Fibroblast of lung (primary cell): Measurements from ENCODE around the gene PTX4. TPM values are rescaled to one million over a fixed set of nuclear protein-coding genes. Genes with fewer than 3 reads are reported as not detected.
A peak's percentile ranks its signal among the peaks of the same experiment; 100 is the strongest.
"Not testable (repeated sequence)": the region's sequence is repeated elsewhere in the genome, so short reads cannot be mapped to it uniquely, and the experiment has no call there.

Experiments used
- DNase-seq, 2 donors: peaks; one replicate each; pipeline versions ENCODE4 v3.0.0 to v3.0.0-alpha.2; 2010; ENCODE audit warnings: low read depth in 2 of 2
- H2AFZ ChIP-seq: 2 replicates; pipeline ENCODE4 v1.5.1; 2012; ENCODE audit warnings: low read length, control low read depth, inconsistent platforms
- H3K27ac ChIP-seq: 2 replicates; pipeline ENCODE4 v1.5.1; 2011; ENCODE audit warnings: low read length, control low read depth; ENCODE audit not compliant: insufficient read depth
- H3K27me3 ChIP-seq: 2 replicates; pipeline ENCODE4 v1.5.1; 2011; ENCODE audit warnings: mild to moderate bottlenecking, low read length; ENCODE audit not compliant: control insufficient read depth, insufficient read depth
- H3K36me3 ChIP-seq: 2 replicates; pipeline ENCODE4 v1.5.1; 2011; ENCODE audit warnings: low read length; ENCODE audit not compliant: control insufficient read depth, insufficient read depth
- H3K4me1 ChIP-seq: 2 replicates; pipeline ENCODE4 v1.5.1; 2011; ENCODE audit warnings: low read length; ENCODE audit not compliant: control insufficient read depth, insufficient read depth; ENCODE audit errors: extremely low read depth
- H3K4me2 ChIP-seq: 2 replicates; pipeline ENCODE4 v1.5.1; 2011; ENCODE audit warnings: low read length, control low read depth; ENCODE audit not compliant: insufficient read depth; ENCODE audit errors: extremely low read depth
- H3K4me3 ChIP-seq, 4 experiments: fragments of 200-600 bp in 1 of 4; sonication (generic) in 1 of 4; replicated peaks in 1 of 4; 2 replicates each; pipeline ENCODE4 v1.5.1; 2011 to 2016; ENCODE audit warnings: low read length in 4 of 4, low read depth in 3 of 4, mild to moderate bottlenecking in 3 of 4, control low read depth in 2 of 4, inconsistent platforms in 1 of 4, mixed read lengths in 1 of 4; ENCODE audit not compliant: insufficient read depth in 1 of 4; ENCODE audit errors: control extremely low read depth in 1 of 4
- H3K79me2 ChIP-seq: 2 replicates; pipeline ENCODE4 v1.5.1; 2012; ENCODE audit warnings: mild to moderate bottlenecking, low read length, inconsistent platforms; ENCODE audit not compliant: control insufficient read depth, insufficient read depth
- H3K9ac ChIP-seq: 2 replicates; pipeline ENCODE4 v1.5.1; 2011; ENCODE audit warnings: mild to moderate bottlenecking, low read length, control low read depth; ENCODE audit not compliant: insufficient read depth
- H3K9me3 ChIP-seq: 2 replicates; pipeline ENCODE4 v1.5.1; 2012; ENCODE audit warnings: low read depth, low read length; ENCODE audit not compliant: control insufficient read depth, insufficient read depth
- H4K20me1 ChIP-seq: 2 replicates; pipeline ENCODE4 v1.5.1; 2011; ENCODE audit warnings: low read length; ENCODE audit not compliant: control insufficient read depth, insufficient read depth; ENCODE audit errors: extremely low read depth
- CTCF ChIP-seq, 2 donors: IDR thresholded peaks in 1 of 2; conservative IDR thresholded peaks in 1 of 2; 1 replicate in 1 of 2; 2 replicates in 1 of 2; pipeline ENCODE4 v1.5.1; 2011 to 2012; ENCODE audit warnings: low read length in 2 of 2, control low read depth in 1 of 2, inconsistent platforms in 1 of 2, low read depth in 1 of 2, mild to moderate bottlenecking in 1 of 2
- EZH2 ChIP-seq: IDR thresholded peaks from 2 replicates; pipeline ENCODE4 v1.5.1; 2012; ENCODE audit warnings: low read length, control low read depth, mild to moderate bottlenecking; ENCODE audit errors: missing control alignments
- polyA plus RNA-seq, 2 donors: library from polyadenylated mRNA; depleted of rRNA in 1 of 2; stranded (reverse) in 1 of 2; unstranded in 1 of 2; fragments of >200 nt; gene quantifications; 2 replicates each; pipeline ENCODE4 v1.2.1, GENCODE V29; 2011 to 2012; ENCODE audit warnings: missing spikeins in 1 of 2
- total RNA-seq: library from RNA; depleted of rRNA; stranded (reverse); fragments of >200 nt; gene quantifications from 2 replicates; pipeline ENCODE4 v1.2.1, GENCODE V29; 2014

Gene PTX4
- total and polyA plus RNA-seq, 2 donors (not counting 1 experiment from before 2014, with no cell fraction given) = not detected

GRCh38 chr16:1481906-1482835 is 6.6 kb downstream of the PTX4 start:
- H3K4me1 ChIP-seq = no peaks in the 10 kb centered on the region
- H3K9me3 ChIP-seq = no peaks in the 10 kb centered on the region
- no peaks in the 10 kb centered on the region for H4K20me1 ChIP-seq
- no peak overlapping the region for H3K27ac ChIP-seq
- H3K27me3 ChIP-seq = peaks cover 2% of the 10 kb centered on the region
- no peak overlapping the region for H3K4me2 ChIP-seq
- TF ChIP-seq CTCF (conservative IDR thresholded peaks at IDR 0.05 in 1 of 2, IDR thresholded peaks at IDR 0.05 in 1 of 2; ENCODE audit: low read depth in 1 of 2, low read length in 2 of 2) (no peak), EZH2 (no peak)
- H3K36me3 ChIP-seq = no peaks in the 10 kb centered on the region
- no peak overlapping the region for H3K4me3 ChIP-seq
- H3K9ac ChIP-seq = no peak overlapping the region
- H2AFZ ChIP-seq = no peak overlapping the region
- no peaks in the 10 kb centered on the region for H3K79me2 ChIP-seq
- peak in 1 of 2 donors; percentile 64 for DNase-seq

GRCh38 chr16:1478937-1479336 is 9.8 kb downstream of the PTX4 start:
- not testable (repeated sequence) for H3K27ac ChIP-seq, H2AFZ ChIP-seq, H3K27me3 ChIP-seq, H3K4me3 ChIP-seq, H3K4me1 ChIP-seq, H3K9me3 ChIP-seq, DNase-seq, H3K36me3 ChIP-seq, H4K20me1 ChIP-seq, H3K4me2 ChIP-seq, H3K79me2 ChIP-seq, H3K9ac ChIP-seq

GRCh38 chr16:1477033-1477432 is 11.7 kb downstream of the PTX4 start:
- Histone ChIP-seq H3K27me3 (no peaks in the 10 kb centered on the region), H2AFZ (no peak overlapping the region), H3K4me2 (no peak overlapping the region), H3K4me3 (no peak overlapping the region), H3K9ac (no peak overlapping the region), H3K9me3 (no peaks in the 10 kb centered on the region), H3K27ac (no peak overlapping the region), H3K4me1 (peaks cover 3% of the 10 kb centered on the region), H3K79me2 (peaks cover 14% of the 10 kb centered on the region), H4K20me1 (no peaks in the 10 kb centered on the region), H3K36me3 (no peaks in the 10 kb centered on the region)
- no peak for TF ChIP-seq CTCF (conservative IDR thresholded peaks at IDR 0.05 in 1 of 2, IDR thresholded peaks at IDR 0.05 in 1 of 2; ENCODE audit: low read depth in 1 of 2, low read length in 2 of 2)
- no peak for DNase-seq
